MM.1S (cell line): ENCODE measurements around the gene PNKD.

Source experiments
- DNase-seq: peaks from one replicate; pipeline ENCODE4 v3.0.0-alpha.2; 2015
- H2AFZ ChIP-seq: fragments of 300-600 bp; sonication (generic); 2 replicates; pipeline ENCODE4 v1.6.0; 2016; ENCODE audit warnings: antibody characterized with exemption, low read length
- H3F3A ChIP-seq: fragments of 300-600 bp; sonication (generic); 2 replicates; pipeline ENCODE4 v1.6.1; 2016; ENCODE audit warnings: mild to moderate bottlenecking, antibody characterized with exemption, low read length, moderate library complexity, mixed read lengths; ENCODE audit not compliant: insufficient read depth
- H3K27ac ChIP-seq: fragments of 300-600 bp; sonication (generic); 2 replicates; pipeline ENCODE4 v1.5.1; 2016; ENCODE audit warnings: mild to moderate bottlenecking, low read length
- H3K27me3 ChIP-seq: fragments of 300-600 bp; sonication (generic); replicated peaks from 2 replicates; pipeline ENCODE4 v1.6.0; 2016; ENCODE audit warnings: low read length; ENCODE audit not compliant: insufficient read depth
- H3K36me3 ChIP-seq: fragments of 300-600 bp; sonication (generic); replicated peaks from 2 replicates; pipeline ENCODE4 v1.6.1; 2016; ENCODE audit warnings: mild to moderate bottlenecking, low read length, mixed read lengths; ENCODE audit not compliant: insufficient read depth
- H3K4me1 ChIP-seq: fragments of 300-600 bp; sonication (generic); 2 replicates; pipeline ENCODE4 v1.6.1; 2016; ENCODE audit warnings: low read length, mixed read lengths
- H3K4me2 ChIP-seq: fragments of 300-600 bp; sonication (generic); 2 replicates; pipeline ENCODE4 v1.6.0; 2016; ENCODE audit warnings: low read depth, low read length
- H3K4me3 ChIP-seq: fragments of 300-600 bp; sonication (generic); 2 replicates; pipeline ENCODE4 v1.5.1; 2016; ENCODE audit warnings: low read length, mixed read lengths
- H3K79me2 ChIP-seq: fragments of 300-600 bp; sonication (generic); 2 replicates; pipeline ENCODE4 v1.6.1; 2016; ENCODE audit warnings: mixed run types, low read length, mixed read lengths
- H3K9ac ChIP-seq: fragments of 300-600 bp; sonication (generic); 2 replicates; pipeline ENCODE4 v1.6.1; 2016; ENCODE audit warnings: low read length, mixed read lengths
- H3K9me2 ChIP-seq: fragments of 300-600 bp; sonication (generic); replicated peaks from 2 replicates; pipeline ENCODE4 v1.6.1; 2016; ENCODE audit warnings: mild to moderate bottlenecking, low read length, mixed read lengths; ENCODE audit not compliant: insufficient read depth
- H3K9me3 ChIP-seq: fragments of 300-600 bp; sonication (generic); replicated peaks from 2 replicates; pipeline ENCODE4 v1.6.1; 2016; ENCODE audit warnings: mild to moderate bottlenecking, low read length, mixed read lengths; ENCODE audit not compliant: insufficient read depth
- H4K20me1 ChIP-seq: fragments of 300-600 bp; sonication (generic); 2 replicates; pipeline ENCODE4 v1.6.1; 2016; ENCODE audit warnings: mild to moderate bottlenecking, low read length, moderate library complexity, mixed read lengths; ENCODE audit not compliant: insufficient read depth
- CTCF ChIP-seq: fragments of 300-600 bp; sonication (generic); IDR thresholded peaks from 2 replicates; pipeline ENCODE4 v1.5.1; 2016; ENCODE audit warnings: antibody characterized with exemption, low read length, mixed read lengths
- EZH2 ChIP-seq: fragments of 300-600 bp; sonication (generic); optimal IDR thresholded peaks from 2 replicates; pipeline ENCODE3; 2017; ENCODE audit warnings: low read depth, mild to moderate bottlenecking, antibody characterized with exemption, low read length, mixed read lengths
- EZH2phosphoT487 ChIP-seq: fragments of 300-600 bp; sonication (generic); IDR thresholded peaks from 2 replicates; pipeline ENCODE4 v1.6.1; 2018; ENCODE audit warnings: antibody characterized with exemption, low read length

The PNKD gene

GRCh38 chr2:218280260-218280870, 10.0 kb downstream of the PNKD start:
- Histone ChIP-seq H3K4me3 (no peak overlapping the region), H3K9ac (no peak overlapping the region), H3K27me3 (no peaks in the 10 kb centered on the region), H2AFZ (no peak overlapping the region), H3K4me1 (peaks cover 13% of the 10 kb centered on the region), H3F3A (peaks cover 6% of the 10 kb centered on the region), H3K36me3 (0 out of 2 replicates have a peak, but pooled peaks cover 4% of the 10 kb centered on the region), H3K4me2 (no peak overlapping the region), H4K20me1 (no peaks in the 10 kb centered on the region), H3K9me3 (no peaks in the 10 kb centered on the region), H3K79me2 (peaks cover 53% of the 10 kb centered on the region), H3K9me2 (no peaks in the 10 kb centered on the region), H3K27ac (no peak overlapping the region)
- no peak for DNase-seq
- TF ChIP-seq EZH2phosphoT487 (no peak), EZH2 (no peak), CTCF (no peak)

- Histone ChIP-seq H3K36me3 (0 out of 2 replicates have a peak, but pooled peaks cover 4% of the 10 kb centered on the region), H3K9me3 (no peaks in the 10 kb centered on the region), H2AFZ (no peak overlapping the region), H4K20me1 (no peaks in the 10 kb centered on the region), H3K9ac (no peak overlapping the region), H3K27me3 (no peaks in the 10 kb centered on the region), H3F3A (peaks cover 17% of the 10 kb centered on the region), H3K27ac (no peak overlapping the region), H3K79me2 (peaks cover 64% of the 10 kb centered on the region), H3K4me3 (no peak overlapping the region), H3K4me2 (no peak overlapping the region), H3K9me2 (no peaks in the 10 kb centered on the region), H3K4me1 (peaks cover 21% of the 10 kb centered on the region)
- no peak for DNase-seq
- TF ChIP-seq EZH2, result no peak
- no peak for TF ChIP-seq EZH2phosphoT487
- TF ChIP-seq CTCF, result no peak
Observed at GRCh38 chr2:218281449-218281848, 11.1 kb downstream of the PNKD start.

GRCh38 chr2:218282173-218282991, 12.1 kb downstream of the PNKD start:
- Histone ChIP-seq H3K79me2 (peaks cover 61% of the 10 kb centered on the region), H3F3A (peaks cover 24% of the 10 kb centered on the region), H3K27me3 (no peaks in the 10 kb centered on the region), H3K4me3 (no peak overlapping the region), H3K9me3 (no peaks in the 10 kb centered on the region), H3K4me1 (peaks cover 22% of the 10 kb centered on the region), H4K20me1 (no peaks in the 10 kb centered on the region), H3K4me2 (no peak overlapping the region), H3K27ac (no peak overlapping the region), H3K36me3 (0 out of 2 replicates have a peak, but pooled peaks cover 4% of the 10 kb centered on the region), H3K9me2 (no peaks in the 10 kb centered on the region), H3K9ac (no peak overlapping the region), H2AFZ (no peak overlapping the region)
- TF ChIP-seq CTCF (no peak), EZH2phosphoT487 (no peak), EZH2 (no peak)
- DNase-seq, result no peak
